Glomerular endothelial cell (primary cell): ENCODE data around the gene AUH. TPM values are rescaled to one million over a fixed set of nuclear protein-coding genes. Genes with fewer than 3 reads are reported as not detected.

ENCODE experiments used
- DNase-seq: peaks from one replicate; pipeline ENCODE4 v3.0.0-alpha.2; 2011; ENCODE audit warnings: low read depth, low spot score; ENCODE audit errors: extremely low read depth
- total RNA-seq: library from RNA; depleted of rRNA; stranded (reverse); fragments of >200 nt; gene quantifications from 2 replicates; pipeline ENCODE4 v1.2.3, GENCODE V29; 2015

AUH gene
- total RNA-seq, 1 donor from 2014 or later, result 10.2 TPM

GRCh38 chr9:91341258-91341746 is 20.4 kb downstream of the AUH start:
- DNase-seq, result no peak

- DNase-seq, result no peak
These were observed 21.2 kb downstream of the AUH start for GRCh38 chr9:91340395-91340967.

GRCh38 chr9:91338681-91339080 is 23.0 kb downstream of the AUH start:
- no peak for DNase-seq

GRCh38 chr9:91336786-91337185 is 24.9 kb downstream of the AUH start:
- DNase-seq, result no peak

GRCh38 chr9:91334053-91334452 is 27.7 kb downstream of the AUH start:
- no peak for DNase-seq

- no peak for DNase-seq
These were observed 28.2 kb downstream of the AUH start for GRCh38 chr9:91333551-91333950.

- no peak for DNase-seq
These were observed 29.0 kb downstream of the AUH start for GRCh38 chr9:91332546-91333231.

- no peak for DNase-seq
These were observed 29.9 kb downstream of the AUH start for GRCh38 chr9:91331849-91332248.

- DNase-seq, result no peak
These were observed 33.5 kb downstream of the AUH start for GRCh38 chr9:91328186-91328585.

- DNase-seq, result no peak
These were observed 40.0 kb downstream of the AUH start for GRCh38 chr9:91321691-91322090.

GRCh38 chr9:91320299-91320698 is 41.4 kb downstream of the AUH start:
- no peak for DNase-seq

GRCh38 chr9:91316093-91316492 is 45.6 kb downstream of the AUH start:
- DNase-seq, result no peak

GRCh38 chr9:91315191-91315590 is 46.5 kb downstream of the AUH start:
- no peak for DNase-seq

GRCh38 chr9:91312717-91313325 is 48.9 kb downstream of the AUH start:
- no peak for DNase-seq

- no peak for DNase-seq
These were observed 51.7 kb downstream of the AUH start for GRCh38 chr9:91310037-91310436.

- DNase-seq, result no peak
These were observed 53.5 kb downstream of the AUH start for GRCh38 chr9:91308191-91308590.

GRCh38 chr9:91307279-91307678 is 54.4 kb downstream of the AUH start:
- DNase-seq, result no peak

GRCh38 chr9:91306296-91306630 is 55.5 kb downstream of the AUH start:
- no peak for DNase-seq

- DNase-seq, result no peak
These were observed 56.0 kb downstream of the AUH start for GRCh38 chr9:91305596-91306295.

GRCh38 chr9:91303741-91304415 is 57.8 kb downstream of the AUH start:
- no peak for DNase-seq

GRCh38 chr9:91302831-91303230 is 58.9 kb downstream of the AUH start:
- peak; percentile 64 for DNase-seq
